Mesendoderm (in vitro differentiated cells): ENCODE data around the gene SRP19.

ENCODE experiments used
- DNase-seq: peaks from one replicate; pipeline ENCODE4 v3.0.0; 2013
- H2AK5ac ChIP-seq: 2 replicates; pipeline ENCODE4 v1.6.1; 2013; ENCODE audit warnings: low read length, inconsistent platforms
- H2BK120ac ChIP-seq: 2 replicates; pipeline ENCODE4 v1.6.1; 2013; ENCODE audit warnings: low read depth, mild to moderate bottlenecking, low read length, moderate library complexity, mixed read lengths
- H2BK15ac ChIP-seq: replicated peaks from 2 replicates; pipeline ENCODE4 v1.6.1; 2013; ENCODE audit warnings: low read depth, mild to moderate bottlenecking, moderate library complexity
- H2BK5ac ChIP-seq: 2 replicates; pipeline ENCODE4 v1.6.1; 2013; ENCODE audit warnings: low read length, inconsistent platforms
- H3K18ac ChIP-seq: 2 replicates; pipeline ENCODE4 v1.6.1; 2013; ENCODE audit warnings: mild to moderate bottlenecking, low read length, mixed read lengths
- H3K23ac ChIP-seq: one replicate; pipeline ENCODE4 v1.6.1; 2013; ENCODE audit warnings: low read length
- H3K27ac ChIP-seq: 2 replicates; pipeline ENCODE4 v1.5.1; 2013; ENCODE audit warnings: low read depth, mild to moderate bottlenecking, inconsistent platforms, low read length, moderate library complexity
- H3K27me3 ChIP-seq: 2 replicates; pipeline ENCODE4 v1.6.1; 2013; ENCODE audit warnings: low read length, control low read depth, mild to moderate bottlenecking, inconsistent platforms; ENCODE audit not compliant: insufficient read depth, poor library complexity
- H3K36me3 ChIP-seq: 2 replicates; pipeline ENCODE4 v1.6.1; 2013; ENCODE audit warnings: low read length, inconsistent platforms; ENCODE audit not compliant: control insufficient read depth, insufficient read depth
- H3K4ac ChIP-seq: one replicate; pipeline ENCODE4 v1.6.1; 2013; ENCODE audit warnings: low read depth, mild to moderate bottlenecking, low read length, moderate library complexity
- H3K4me1 ChIP-seq: 2 replicates; pipeline ENCODE4 v1.6.1; 2013; ENCODE audit warnings: low read depth, low read length, inconsistent platforms; ENCODE audit not compliant: control insufficient read depth
- H3K4me2 ChIP-seq: 2 replicates; pipeline ENCODE4 v1.6.1; 2013; ENCODE audit warnings: low read length
- H3K4me3 ChIP-seq: 2 replicates; pipeline ENCODE4 v1.5.1; 2013; ENCODE audit warnings: mild to moderate bottlenecking, low read length
- H3K56ac ChIP-seq: one replicate; pipeline ENCODE4 v1.6.1; 2013; ENCODE audit warnings: low read length
- H3K79me1 ChIP-seq: 2 replicates; pipeline ENCODE4 v1.6.1; 2013; ENCODE audit warnings: low read length, inconsistent platforms
- H3K79me2 ChIP-seq: 2 replicates; pipeline ENCODE4 v1.6.1; 2013; ENCODE audit warnings: mild to moderate bottlenecking, low read length; ENCODE audit not compliant: control insufficient read depth, insufficient read depth
- H3K9ac ChIP-seq: 2 replicates; pipeline ENCODE4 v1.6.1; 2013; ENCODE audit warnings: low read length, inconsistent platforms
- H4K5ac ChIP-seq: one replicate; pipeline ENCODE4 v1.6.1; 2013; ENCODE audit warnings: low read length
- H4K8ac ChIP-seq: one replicate; pipeline ENCODE4 v1.6.1; 2013; ENCODE audit warnings: low read depth, mild to moderate bottlenecking, control low read depth, low read length, moderate library complexity
- WGBS: extraction: QIAGEN DNeasy Blood & Tissue Kit; methylation state at CpG from one replicate; pipeline ENCODE4 v1.1.7; 2013; ENCODE audit warnings: low lambda C conversion rate, missing lambda C conversion rate; ENCODE audit not compliant: insufficient coverage; ENCODE audit errors: extremely low coverage; 5-methylcytosine and 5-hydroxymethylcytosine counted together

SRP19 gene

GRCh38 chr5:112862085-112862484 is 998 bp downstream of the SRP19 start:
- Histone ChIP-seq H3K79me2 (peaks cover 25% of the 10 kb centered on the region), H3K9ac (peak overlapping the region; percentile 99), H3K56ac (peak overlapping the region; percentile 29), H2BK15ac (no peak overlapping the region), H4K5ac (no peak overlapping the region), H3K4me1 (peaks cover 5% of the 10 kb centered on the region), H3K4me3 (peak overlapping the region; percentile 99), H2BK120ac (no peak overlapping the region), H3K4me2 (peak overlapping the region; percentile 69), H2BK5ac (no peak overlapping the region), H3K36me3 (peaks cover 1% of the 10 kb centered on the region), H3K4ac (no peak overlapping the region), H3K18ac (no peak overlapping the region), H3K79me1 (peaks cover 7% of the 10 kb centered on the region), H2AK5ac (no peak overlapping the region), H3K27me3 (no peaks in the 10 kb centered on the region), H4K8ac (no peak overlapping the region), H3K27ac (no peak overlapping the region), H3K23ac (no peak overlapping the region)
- WGBS = no CpG with 5 or more reads among the region's 9 CpGs
- peak; percentile 51 for DNase-seq

GRCh38 chr5:112863549-112863948 is 2.5 kb downstream of the SRP19 start:
- Histone ChIP-seq H2BK5ac (no peak overlapping the region), H4K8ac (no peak overlapping the region), H3K4me3 (no peak overlapping the region), H4K5ac (no peak overlapping the region), H3K4ac (no peak overlapping the region), H3K18ac (no peak overlapping the region), H2BK120ac (no peak overlapping the region), H3K9ac (no peak overlapping the region), H2BK15ac (no peak overlapping the region), H3K23ac (no peak overlapping the region), H3K4me2 (no peak overlapping the region), H3K79me2 (peaks cover 25% of the 10 kb centered on the region), H3K4me1 (peaks cover 5% of the 10 kb centered on the region), H3K79me1 (peaks cover 7% of the 10 kb centered on the region), H3K36me3 (peaks cover 1% of the 10 kb centered on the region), H2AK5ac (no peak overlapping the region), H3K27ac (no peak overlapping the region), H3K56ac (no peak overlapping the region), H3K27me3 (no peaks in the 10 kb centered on the region)
- WGBS = no CpG with 5 or more reads among the region's 4 CpGs
- DNase-seq = no peak

GRCh38 chr5:112865128-112865527 is 4.0 kb downstream of the SRP19 start:
- Histone ChIP-seq H3K4ac (no peak overlapping the region), H2BK120ac (no peak overlapping the region), H3K79me2 (peaks cover 25% of the 10 kb centered on the region), H3K4me2 (no peak overlapping the region), H4K8ac (no peak overlapping the region), H2BK15ac (no peak overlapping the region), H3K27ac (no peak overlapping the region), H3K56ac (no peak overlapping the region), H3K27me3 (no peaks in the 10 kb centered on the region), H3K4me1 (peaks cover 5% of the 10 kb centered on the region), H4K5ac (no peak overlapping the region), H3K79me1 (peaks cover 7% of the 10 kb centered on the region), H2AK5ac (no peak overlapping the region), H3K9ac (no peak overlapping the region), H2BK5ac (no peak overlapping the region), H3K36me3 (peaks cover 3% of the 10 kb centered on the region), H3K18ac (no peak overlapping the region), H3K23ac (no peak overlapping the region), H3K4me3 (no peak overlapping the region)
- no peak for DNase-seq
- WGBS = no CpG with 5 or more reads among the region's 3 CpGs

- Histone ChIP-seq H4K8ac (no peak overlapping the region), H3K4ac (no peak overlapping the region), H3K9ac (no peak overlapping the region), H3K79me2 (peaks cover 19% of the 10 kb centered on the region), H4K5ac (no peak overlapping the region), H2BK120ac (no peak overlapping the region), H3K4me3 (no peak overlapping the region), H3K79me1 (peaks cover 5% of the 10 kb centered on the region), H3K27ac (no peak overlapping the region), H3K4me1 (peaks cover 2% of the 10 kb centered on the region), H3K4me2 (no peak overlapping the region), H3K36me3 (peaks cover 6% of the 10 kb centered on the region), H2AK5ac (no peak overlapping the region), H2BK5ac (no peak overlapping the region), H2BK15ac (no peak overlapping the region), H3K18ac (no peak overlapping the region), H3K56ac (no peak overlapping the region), H3K27me3 (no peaks in the 10 kb centered on the region), H3K23ac (no peak overlapping the region)
- no CpG with 5 or more reads among the region's 2 CpGs for WGBS
- DNase-seq = no peak
Observed at GRCh38 chr5:112866739-112867138, 5.7 kb downstream of the SRP19 start.

GRCh38 chr5:112867411-112867810 is 6.3 kb downstream of the SRP19 start:
- Histone ChIP-seq H2BK5ac (no peak overlapping the region), H3K4ac (no peak overlapping the region), H2AK5ac (no peak overlapping the region), H3K4me2 (no peak overlapping the region), H2BK120ac (no peak overlapping the region), H3K9ac (no peak overlapping the region), H2BK15ac (no peak overlapping the region), H3K4me3 (no peak overlapping the region), H3K79me2 (peaks cover 13% of the 10 kb centered on the region), H3K36me3 (peaks cover 6% of the 10 kb centered on the region), H3K27ac (no peak overlapping the region), H3K56ac (no peak overlapping the region), H4K5ac (no peak overlapping the region), H3K18ac (no peak overlapping the region), H3K79me1 (peaks cover 5% of the 10 kb centered on the region), H3K23ac (no peak overlapping the region), H3K27me3 (no peaks in the 10 kb centered on the region), H3K4me1 (peaks cover 2% of the 10 kb centered on the region), H4K8ac (no peak overlapping the region)
- no peak for DNase-seq
- WGBS = no CpG with 5 or more reads among the region's 5 CpGs

GRCh38 chr5:112869948-112870347 is 8.9 kb downstream of the SRP19 start:
- H3K36me3 ChIP-seq = peaks cover 4% of the 10 kb centered on the region

More at GRCh38 chr5:112869948-112870347, 8.9 kb downstream of the SRP19 start:
- no peak overlapping the region for H4K5ac ChIP-seq
- H2AK5ac ChIP-seq = no peak overlapping the region
- no peak overlapping the region for H3K9ac ChIP-seq
- H3K27me3 ChIP-seq = no peaks in the 10 kb centered on the region
- H3K4me2 ChIP-seq = no peak overlapping the region
- H3K4me3 ChIP-seq = no peak overlapping the region
- H4K8ac ChIP-seq = no peak overlapping the region
- H3K79me2 ChIP-seq = no peaks in the 10 kb centered on the region
- no peaks in the 10 kb centered on the region for H3K79me1 ChIP-seq
- no peak overlapping the region for H3K27ac ChIP-seq
- H3K23ac ChIP-seq = no peak overlapping the region
- no peak overlapping the region for H2BK5ac ChIP-seq
- H2BK15ac ChIP-seq = no peak overlapping the region
- no peak overlapping the region for H3K4ac ChIP-seq
- H2BK120ac ChIP-seq = no peak overlapping the region
- no peak overlapping the region for H3K18ac ChIP-seq
- H3K4me1 ChIP-seq = no peaks in the 10 kb centered on the region
- H3K56ac ChIP-seq = no peak overlapping the region
- no peak for DNase-seq
- WGBS = no CpG with 5 or more reads among the region's 3 CpGs
